DMS 273 (cell line): ENCODE data around the gene ADGRG6.
"Not testable (repeated sequence)": the region's sequence is repeated elsewhere in the genome, so short reads cannot be mapped to it uniquely, and the experiment has no call there.

ENCODE experiments used
- DNase-seq: peaks from one replicate; lab custom pipeline; 2025; ENCODE audit not compliant: unreplicated experiment; lab: John Stamatoyannopoulos, UW

The ADGRG6 gene

DNA sequence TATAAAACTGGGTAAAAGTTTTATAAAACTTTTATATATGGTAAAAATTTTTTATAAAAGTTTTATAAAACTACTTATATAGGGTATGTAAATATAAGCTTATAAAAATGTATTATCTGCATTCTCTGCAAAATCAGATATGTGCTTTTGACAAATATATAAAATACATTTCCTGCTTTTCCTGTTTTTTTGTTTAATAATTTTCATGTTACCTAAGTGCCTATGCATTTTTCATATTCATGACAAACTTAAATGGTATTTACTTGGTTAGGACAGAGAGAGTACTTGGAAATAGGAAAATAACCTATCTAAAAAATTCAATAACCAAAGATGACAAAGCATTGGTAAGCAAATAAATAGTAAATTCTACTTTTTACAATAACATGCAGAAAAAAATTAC, 41.2 kb downstream of the ADGRG6 start:
- no peak for DNase-seq

DNA sequence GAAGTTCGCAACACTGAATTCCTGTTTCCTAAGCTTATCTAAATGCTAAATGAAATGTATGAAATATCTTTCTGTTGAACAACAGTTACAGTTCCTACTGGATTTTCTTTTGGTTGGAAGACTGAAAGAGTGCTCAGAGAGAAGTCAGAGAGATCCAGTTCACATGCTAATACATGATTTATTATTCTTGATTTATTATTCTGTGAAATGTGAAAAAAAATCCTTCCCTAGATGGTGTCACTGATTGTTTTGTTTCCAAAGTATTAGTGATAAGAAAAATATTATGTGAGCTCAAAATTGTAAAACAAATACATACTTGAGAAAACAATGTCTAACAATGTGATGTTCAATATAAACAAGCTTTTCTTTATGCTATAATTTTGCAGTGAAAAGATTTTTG, 42.1 kb downstream of the ADGRG6 start:
- DNase-seq = no peak

DNA sequence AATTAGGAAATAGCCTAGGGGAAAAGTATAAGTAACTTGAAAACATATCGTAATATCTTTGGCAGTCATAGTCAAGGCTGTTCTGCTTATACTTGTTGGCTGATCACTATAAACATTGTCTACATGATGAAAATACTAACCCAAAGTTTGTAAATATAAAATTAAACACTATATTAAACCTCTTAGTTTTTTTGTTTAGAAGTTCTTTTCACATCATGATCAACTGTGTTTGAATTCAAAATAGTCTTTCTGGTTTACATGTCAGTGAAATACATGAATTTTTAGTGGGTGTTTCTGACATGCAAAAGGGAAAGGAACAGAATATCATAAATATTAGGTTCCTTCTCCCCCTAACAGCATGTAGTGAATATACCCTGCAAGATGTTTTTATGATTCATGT, 43.5 kb downstream of the ADGRG6 start:
- no peak for DNase-seq

DNA sequence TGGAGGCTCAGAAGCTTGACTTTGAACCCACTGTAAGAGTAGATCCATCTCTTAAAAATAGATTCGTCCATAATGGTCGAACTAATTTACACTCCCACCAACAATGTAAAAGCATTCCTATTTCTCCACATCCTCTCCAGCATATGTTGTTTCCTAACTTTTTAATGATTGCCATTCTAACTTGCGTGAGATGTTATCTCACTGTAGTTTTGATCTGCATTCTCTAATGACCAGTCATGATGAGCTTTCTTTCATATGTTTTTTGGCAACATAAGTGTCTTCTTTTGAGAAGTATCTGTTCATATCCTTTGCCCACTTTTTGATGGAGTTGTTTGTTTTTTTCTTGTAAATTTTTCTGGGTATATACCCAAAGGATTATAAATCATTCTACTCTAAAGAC, 44.4 kb downstream of the ADGRG6 start:
- DNase-seq = not testable (repeated sequence)

DNA sequence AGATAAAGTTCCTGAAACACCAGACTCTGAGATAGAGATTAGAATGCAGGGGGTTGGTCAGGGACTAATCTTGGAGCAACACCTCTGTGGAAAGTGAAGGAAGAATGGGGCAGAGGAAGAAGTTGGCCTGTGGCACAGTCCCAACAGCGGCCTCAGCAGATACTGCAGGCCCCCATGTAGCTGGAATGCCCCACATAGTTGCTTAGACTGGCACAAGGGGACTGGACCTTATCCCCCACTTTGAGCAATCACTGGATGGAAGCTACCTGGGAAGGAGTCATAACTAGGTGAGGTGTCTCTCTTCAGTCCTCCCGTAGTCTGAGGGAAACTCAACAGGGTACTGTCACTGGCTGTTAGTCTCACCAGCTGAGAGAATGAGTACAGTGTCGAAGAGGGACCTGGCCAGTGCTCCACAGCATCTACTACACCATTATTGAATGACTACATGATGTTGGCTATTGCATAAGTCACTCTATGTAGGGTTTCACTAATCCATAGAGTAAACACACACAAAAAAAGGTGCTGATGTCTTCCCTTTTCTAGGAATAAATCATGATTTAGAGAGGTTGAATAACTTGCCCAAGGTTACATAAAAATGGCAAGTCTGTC, 47.5 kb downstream of the ADGRG6 start:
- no peak for DNase-seq

DNA sequence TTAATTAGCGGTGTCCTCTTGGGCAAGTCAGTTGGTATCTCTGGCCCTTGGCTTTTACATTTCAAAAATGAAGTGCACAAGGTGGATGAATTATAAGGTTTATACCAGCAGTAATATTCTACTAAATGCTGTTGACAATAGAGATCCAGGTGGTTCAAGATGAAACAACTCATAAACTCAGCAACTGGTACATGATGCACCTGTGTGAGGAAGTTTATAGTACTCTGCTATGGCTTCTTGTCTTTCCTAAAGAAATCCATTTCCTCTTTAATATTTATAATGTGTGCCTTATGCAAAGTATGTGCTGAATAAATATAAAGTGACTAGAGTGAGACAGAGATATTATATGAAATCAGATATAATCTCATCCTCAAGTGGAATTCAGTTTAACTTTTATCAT, 48.5 kb downstream of the ADGRG6 start:
- no peak for DNase-seq

DNA sequence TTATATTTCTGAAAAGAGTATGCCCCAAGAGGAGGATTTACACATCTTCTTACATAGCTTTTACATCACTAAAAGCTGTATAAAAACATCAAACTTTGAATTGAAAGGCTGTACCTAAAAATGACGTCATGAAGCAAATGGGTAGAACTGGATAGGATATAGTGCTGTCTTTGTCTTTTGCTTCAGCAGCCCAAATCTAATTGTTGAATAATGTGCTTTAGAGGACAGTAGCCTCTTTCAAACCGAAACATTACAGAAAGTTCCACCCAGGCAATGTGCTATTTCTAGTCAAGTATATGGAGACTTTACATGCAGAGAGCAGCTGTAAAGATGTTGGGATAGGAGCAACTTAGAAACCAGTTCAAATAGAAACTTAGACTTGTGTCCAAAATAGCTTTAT, 51.9 kb downstream of the ADGRG6 start:
- DNase-seq = no peak

DNA sequence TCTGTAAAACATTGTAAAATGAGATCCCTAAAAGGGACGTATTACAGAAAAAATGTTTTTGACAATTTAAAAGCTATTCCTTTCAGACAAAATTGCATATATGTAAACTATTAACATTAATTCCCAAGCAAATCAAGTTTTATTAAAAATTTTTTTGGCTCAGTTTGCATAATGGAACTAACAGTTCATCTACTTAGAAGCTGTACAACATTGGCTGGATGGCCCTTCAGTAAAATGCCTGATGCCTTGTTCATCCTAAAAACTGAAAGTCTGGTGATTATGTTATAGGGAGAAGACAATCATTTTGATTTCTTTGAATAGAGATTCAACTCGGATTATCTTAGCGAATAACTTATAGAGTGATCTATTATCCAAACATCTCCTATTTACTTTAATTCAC, 52.8 kb downstream of the ADGRG6 start:
- no peak for DNase-seq

DNA sequence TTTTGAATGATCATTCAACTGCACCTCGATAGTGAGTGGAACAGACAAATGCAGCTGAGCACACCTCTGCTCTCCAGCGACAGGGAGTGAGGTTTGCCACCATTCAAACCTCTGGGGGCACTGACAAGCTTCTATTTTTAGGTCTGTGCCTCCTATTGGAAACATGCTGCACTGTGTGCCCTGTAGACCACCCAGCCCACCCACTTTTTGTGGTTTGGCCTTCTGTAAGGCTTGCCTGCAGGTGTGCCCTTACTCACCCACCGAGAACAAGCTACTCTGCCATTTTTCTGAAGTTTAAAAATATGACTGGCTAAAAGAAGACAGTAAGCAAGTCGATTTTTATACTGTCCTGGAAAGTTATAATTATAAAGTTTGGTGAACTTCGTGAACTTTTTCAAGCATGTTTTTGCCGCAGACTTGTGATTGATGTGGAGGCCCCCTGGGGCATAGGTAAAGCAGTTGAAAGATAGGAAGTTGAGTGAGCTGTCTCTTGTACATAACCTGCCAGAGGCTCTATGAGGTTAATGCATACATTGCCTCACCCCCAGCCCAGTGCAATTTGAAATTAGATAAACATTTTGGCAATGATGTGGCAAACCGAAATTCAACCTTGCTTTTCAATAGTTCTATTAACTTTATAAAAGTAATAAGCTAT, 53.8 kb downstream of the ADGRG6 start:
- DNase-seq = no peak

DNA sequence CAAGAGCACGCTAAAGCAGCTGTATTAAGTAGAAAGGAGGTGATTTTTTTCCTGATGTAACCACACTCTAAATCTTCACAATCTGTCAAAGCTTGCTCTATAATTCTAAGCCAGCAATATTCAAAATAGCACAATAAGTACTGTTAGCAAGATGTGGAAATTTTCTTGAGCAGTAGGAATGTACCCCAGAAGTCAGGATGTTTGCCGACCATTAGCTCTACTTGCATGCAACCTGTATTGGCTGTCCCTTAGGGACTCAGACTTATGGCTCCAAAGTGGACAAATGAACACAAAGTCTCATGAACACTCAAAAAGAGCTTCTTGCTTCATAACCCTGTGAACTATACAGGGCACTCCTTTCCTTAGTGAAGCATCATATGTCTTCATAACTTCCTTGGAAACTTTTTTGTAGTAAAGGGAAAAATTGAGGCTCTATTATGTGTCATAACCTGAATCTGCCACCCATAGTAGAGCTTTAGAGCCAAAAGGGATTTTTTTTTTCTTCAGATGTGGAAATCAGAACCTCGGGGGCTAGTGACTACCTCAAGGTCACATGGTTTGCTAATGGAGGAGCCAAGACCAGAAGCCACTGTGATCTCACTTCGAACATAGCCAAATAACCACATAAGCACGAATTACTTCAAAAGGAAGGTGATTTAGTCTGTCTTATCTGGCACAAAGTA, 54.5 kb downstream of the ADGRG6 start:
- DNase-seq = no peak

DNA sequence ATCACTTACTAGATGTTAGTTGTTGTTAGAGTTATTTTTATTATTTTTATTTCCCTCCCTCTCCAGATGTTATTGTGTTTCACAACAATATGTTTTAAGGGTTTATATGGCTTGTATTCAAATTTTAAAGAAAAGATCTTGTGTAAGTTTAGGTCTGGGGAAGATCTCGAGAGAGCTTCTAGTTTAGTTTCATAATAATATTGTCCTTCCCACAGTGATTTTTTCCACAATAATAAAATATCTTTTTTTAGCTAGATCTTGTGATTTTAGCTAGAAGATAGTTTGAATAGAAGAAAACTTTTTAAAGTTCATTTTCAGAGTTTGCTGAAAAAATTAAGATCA, 55.0 kb downstream of the ADGRG6 start:
- no peak for DNase-seq

DNA sequence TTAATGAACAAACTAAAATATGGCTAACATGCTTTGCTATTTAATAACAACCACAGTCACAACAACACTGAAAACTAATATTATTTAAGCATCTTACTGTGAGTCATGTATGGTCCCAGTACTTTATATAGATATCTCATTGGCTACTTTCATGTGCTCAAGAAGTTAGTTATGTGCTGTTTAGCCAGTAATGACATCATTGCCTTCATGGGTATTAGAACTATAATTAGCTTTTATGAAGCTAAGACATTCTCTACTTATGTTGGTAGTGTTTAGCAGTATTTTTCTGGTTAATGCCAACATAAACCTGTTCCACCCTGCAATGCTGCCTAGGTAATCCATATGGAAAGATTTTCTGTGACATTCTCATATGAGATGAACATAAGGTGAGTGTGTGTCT, 56.1 kb downstream of the ADGRG6 start:
- no peak for DNase-seq

DNA sequence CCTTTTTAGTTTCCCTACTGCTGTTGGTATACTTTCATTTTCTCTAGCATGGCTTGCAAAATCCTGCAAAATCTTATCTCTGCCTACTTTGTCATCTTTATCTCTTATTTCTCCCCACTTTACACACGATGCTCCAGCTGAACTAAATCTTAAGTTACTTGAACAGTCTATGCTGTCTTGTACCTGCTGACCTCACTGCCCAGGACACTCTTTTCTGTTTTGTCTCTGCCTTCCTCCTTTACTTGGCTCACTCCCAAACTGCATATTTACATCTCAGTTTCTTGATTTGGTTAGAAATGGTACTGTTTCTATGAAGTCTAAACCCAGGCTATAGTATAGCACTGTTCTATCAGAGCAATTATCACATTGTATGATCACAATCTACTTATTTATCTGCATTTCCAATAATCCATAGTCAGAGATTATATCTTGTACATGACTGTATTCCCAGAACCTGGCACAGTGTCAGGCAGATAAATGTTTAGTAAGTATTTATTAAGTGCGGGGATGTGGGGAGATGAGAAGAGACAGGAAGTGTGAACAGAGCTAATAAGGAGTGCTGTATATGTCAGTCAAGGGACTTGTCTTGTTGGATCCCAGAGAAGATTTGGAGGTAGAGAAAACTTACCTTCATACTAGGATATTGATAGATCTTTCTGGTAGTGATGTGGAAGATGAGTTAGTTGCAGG, 57.6 kb downstream of the ADGRG6 start:
- DNase-seq = no peak

DNA sequence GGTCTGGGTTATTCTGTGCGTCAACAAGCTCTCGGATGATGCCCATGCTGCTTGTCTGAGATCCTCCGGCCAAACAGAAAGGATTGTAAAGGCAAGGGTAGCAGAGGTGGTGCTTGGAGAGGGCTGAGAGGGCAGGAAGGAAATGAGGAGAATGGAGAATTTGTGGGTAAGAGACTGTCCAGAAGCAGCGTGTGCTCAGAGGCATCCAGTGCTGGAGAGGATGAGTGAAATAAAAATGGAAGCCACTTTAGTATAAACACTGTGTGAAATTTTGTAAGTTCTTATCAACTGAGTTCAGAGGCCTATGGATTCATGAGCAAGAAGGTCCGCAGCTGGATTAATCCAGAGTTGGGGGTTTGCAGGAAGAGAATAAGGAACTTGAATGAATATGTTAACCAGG, 59.5 kb downstream of the ADGRG6 start:
- DNase-seq = no peak

DNA sequence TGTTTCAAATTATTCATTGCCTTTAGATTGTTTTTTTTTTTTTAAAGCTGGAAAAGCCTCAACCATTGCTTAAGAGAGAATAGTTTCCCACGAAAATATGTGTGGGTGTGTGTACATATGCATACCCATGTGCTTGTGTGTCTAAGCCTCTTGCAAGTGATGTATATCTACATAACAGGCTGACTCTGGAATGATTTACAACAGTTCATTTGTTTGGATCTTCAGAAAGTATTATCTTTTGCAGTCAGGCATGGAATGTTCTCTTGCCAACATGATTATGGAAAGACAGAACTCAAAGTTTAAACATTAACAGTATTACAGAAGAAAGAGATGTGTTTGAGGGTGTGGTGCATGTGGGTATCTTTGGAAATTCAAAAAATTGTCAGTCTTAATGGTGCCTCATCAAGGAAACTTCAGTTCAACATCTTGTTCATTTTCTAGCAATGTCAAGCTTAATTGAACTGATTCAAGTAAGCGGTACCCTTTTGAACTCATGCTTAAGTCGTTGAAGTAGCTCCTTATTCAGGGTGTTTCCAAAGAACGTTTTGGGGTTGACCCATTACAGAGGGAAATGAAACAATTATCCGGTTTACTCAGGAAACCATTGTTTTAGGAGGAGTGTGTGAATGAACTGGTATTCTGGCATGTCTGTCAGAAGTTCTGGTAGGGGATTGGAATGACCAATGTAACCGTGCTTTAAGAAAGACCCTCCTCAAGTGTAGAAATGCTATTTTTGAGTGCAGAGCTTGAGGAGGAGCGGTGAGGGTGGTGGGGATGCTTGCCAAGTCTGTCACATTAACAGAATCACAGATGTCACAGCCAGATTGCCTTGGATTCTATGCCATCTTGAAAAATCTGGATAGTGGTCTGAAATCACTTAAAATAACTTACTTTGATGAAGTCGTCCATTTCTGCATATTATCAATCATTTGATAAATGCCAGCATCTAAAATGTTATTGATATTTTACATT, 60.3 kb downstream of the ADGRG6 start:
- DNase-seq = peak; percentile 26

DNA sequence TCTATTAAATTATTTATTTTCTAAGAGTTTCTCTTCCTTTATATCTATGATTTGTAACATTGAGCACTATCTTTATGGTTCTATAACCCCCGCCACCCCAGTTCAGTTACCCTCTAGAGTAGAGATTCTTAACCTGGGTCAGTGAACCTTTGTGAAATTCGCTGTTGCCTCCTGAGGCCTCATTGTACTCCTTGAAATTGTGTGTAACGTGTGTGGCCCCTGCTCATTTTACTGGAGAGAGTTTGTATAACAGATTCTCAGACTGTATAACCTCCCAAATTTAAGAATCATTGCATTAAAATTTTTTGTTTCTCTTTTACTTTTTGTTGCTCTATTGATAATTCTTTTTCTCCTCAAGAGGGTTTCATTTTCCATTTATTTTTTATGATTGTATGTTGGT, 65.3 kb downstream of the ADGRG6 start:
- no peak for DNase-seq

DNA sequence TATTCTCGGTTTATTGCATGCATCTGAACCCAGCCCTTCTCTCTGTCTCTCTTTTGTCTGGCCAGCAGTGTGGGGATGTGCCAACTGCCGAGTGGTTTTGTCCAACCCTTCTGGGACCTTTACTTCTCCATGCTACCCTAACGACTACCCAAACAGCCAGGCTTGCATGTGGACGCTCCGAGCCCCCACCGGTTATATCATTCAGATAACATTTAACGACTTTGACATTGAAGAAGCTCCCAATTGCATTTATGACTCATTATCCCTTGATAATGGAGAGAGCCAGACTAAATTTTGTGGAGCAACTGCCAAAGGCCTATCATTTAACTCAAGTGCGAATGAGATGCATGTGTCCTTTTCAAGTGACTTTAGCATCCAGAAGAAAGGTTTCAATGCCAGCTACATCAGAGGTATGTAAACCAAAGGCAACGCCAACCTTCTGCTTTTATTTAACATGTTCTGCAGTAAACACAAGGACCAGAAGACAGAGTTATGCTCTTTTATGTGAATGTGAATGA, 65.8 kb downstream of the ADGRG6 start:
- DNase-seq = no peak

DNA sequence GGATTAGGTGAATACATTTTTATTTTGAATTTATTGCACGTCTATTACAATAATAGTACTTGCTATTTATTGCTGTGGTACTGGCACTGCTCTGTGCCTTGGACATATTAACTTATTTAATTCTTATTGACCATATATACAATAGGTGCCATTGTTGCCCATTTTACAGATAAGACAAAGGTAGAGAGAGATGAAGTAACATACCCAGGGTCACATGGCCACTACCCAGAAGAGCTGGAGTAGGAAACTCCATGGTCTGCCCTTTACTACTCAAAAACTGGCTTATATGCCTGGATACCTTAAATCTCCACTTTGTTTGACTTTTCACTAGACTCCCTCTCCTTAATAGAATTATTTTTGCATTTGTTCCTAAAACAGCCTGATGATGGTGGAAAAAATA, 67.5 kb downstream of the ADGRG6 start:
- DNase-seq = no peak

DNA sequence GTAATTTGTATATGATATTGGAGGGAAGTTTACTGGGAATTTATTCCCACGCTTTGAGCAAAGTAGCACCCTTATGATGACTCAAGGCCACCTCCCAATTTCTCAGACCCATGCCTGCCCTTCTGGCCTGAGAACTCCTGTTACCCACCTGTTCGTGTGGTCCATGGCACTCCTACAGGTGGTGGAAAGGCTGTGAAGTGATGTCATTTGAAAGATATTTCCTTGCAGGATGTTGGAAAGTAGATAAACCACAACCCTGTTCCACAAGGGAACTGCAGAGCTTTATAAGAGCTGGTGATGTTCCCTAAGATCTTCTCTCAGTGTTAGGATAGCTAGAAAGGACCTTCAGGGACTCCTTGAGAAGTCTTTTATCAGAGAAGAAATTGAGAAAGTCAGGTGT, 70.5 kb downstream of the ADGRG6 start:
- DNase-seq = no peak

DNA sequence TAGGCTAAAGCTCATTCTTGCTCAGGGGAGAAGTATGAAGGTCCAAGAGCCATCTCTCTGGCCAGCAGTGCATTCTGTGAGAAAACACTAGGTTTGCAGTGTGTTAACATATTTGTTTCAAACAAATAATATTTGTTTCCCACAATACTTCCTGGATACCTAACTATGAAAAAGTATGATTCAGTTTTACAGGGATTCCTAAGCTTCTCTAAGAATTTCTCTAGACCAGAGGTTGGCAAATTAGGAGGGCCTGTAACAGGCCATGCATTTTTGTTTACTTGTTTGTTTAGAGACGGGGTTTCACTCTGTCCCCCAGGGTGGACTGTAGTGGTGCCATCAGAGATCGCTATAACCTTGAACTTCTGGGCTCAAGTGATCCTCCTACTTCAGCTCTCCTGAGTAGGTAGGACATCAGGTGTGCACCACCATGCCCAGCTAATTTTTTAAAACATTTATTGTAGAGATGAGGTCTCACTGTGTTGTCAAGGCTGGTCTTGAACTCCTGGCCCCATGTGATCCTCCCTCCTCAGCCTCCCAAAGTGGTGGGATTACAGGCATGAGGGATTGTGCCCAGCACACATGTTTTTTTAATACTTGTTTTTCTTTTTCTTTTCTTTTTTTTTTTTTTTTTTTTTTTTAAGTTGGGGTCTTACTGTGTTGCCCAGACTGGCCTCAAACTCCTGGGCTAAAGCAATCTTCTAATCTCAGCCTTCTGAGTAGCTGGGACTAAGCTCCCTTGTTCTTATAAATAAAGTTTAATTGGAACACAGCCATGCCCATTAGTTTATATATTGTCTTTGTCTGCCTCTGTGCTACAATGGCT, 71.7 kb downstream of the ADGRG6 start:
- DNase-seq = no peak
